ENCODE measurements around the gene SPPL3. TPM values are rescaled to one million over a fixed set of nuclear protein-coding genes. Genes with fewer than 3 reads are reported as not detected.

The SPPL3 gene
- total RNA-seq, 1 experiment from 2014 or later, result 51.1 TPM

DNA sequence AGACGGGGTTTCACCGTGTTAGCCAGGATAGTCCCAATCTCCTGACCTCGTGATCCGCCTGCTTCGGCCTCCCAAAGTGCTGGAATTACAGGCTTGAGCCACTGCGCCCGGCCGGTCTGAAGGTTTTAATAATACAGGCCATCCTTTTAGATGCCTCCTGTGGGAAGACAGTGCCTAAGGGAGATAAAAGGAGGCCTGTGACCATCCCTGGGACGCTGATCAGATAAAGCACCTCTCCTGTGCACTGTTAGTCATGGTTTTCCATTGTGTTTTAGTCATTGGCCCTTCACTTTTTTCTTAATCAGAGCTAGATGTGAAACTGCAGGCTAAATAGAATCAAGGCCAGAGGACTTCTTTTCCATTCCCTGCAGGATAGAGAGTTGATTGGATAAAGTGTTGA lies 186.1 kb downstream of the SPPL3 start:
- in situ Hi-C loops (cut with HindIII; ENCODE audit: low pct_unique_long_range_greater_than_20kb, low sequenced_read_pairs), result no loop called here
- H3K4me1 ChIP-seq (ENCODE audit: control insufficient read depth, insufficient read depth, low read length), result no peaks in the 10 kb centered on the region
- no peaks in the 10 kb centered on the region for H3K9me3 ChIP-seq (ENCODE audit: control insufficient read depth, insufficient read depth, low read depth, low read length)
- intact Hi-C loops (cut with micrococcal nuclease; ENCODE audit: unreplicated experiment), result no loop called here
- H3K36me3 ChIP-seq (ENCODE audit: control insufficient read depth, insufficient read depth, low read length), result peaks cover 23% of the 10 kb centered on the region
- ATAC-seq (no peak), DNase-seq (ENCODE audit: low read depth, low spot score) (no peak)
- no peak for TF ChIP-seq POLR2AphosphoS5 (IDR thresholded peaks at IDR 0.05; ENCODE audit: low read depth, low read length)
- TF ChIP-seq, protein P1, sequence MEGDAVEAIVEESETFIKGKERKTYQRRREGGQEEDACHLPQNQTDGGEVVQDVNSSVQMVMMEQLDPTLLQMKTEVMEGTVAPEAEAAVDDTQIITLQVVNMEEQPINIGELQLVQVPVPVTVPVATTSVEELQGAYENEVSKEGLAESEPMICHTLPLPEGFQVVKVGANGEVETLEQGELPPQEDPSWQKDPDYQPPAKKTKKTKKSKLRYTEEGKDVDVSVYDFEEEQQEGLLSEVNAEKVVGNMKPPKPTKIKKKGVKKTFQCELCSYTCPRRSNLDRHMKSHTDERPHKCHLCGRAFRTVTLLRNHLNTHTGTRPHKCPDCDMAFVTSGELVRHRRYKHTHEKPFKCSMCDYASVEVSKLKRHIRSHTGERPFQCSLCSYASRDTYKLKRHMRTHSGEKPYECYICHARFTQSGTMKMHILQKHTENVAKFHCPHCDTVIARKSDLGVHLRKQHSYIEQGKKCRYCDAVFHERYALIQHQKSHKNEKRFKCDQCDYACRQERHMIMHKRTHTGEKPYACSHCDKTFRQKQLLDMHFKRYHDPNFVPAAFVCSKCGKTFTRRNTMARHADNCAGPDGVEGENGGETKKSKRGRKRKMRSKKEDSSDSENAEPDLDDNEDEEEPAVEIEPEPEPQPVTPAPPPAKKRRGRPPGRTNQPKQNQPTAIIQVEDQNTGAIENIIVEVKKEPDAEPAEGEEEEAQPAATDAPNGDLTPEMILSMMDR (IDR thresholded peaks at IDR 0.05), result no peak
- no peak overlapping the region for H3K4me3 ChIP-seq (ENCODE audit: low read depth in 2 of 2, low read length in 2 of 2)
- H3K27me3 ChIP-seq (ENCODE audit: control insufficient read depth, insufficient read depth, low read length), result no peaks in the 10 kb centered on the region
- CTCF ChIA-PET, result no interaction called here
- no peak overlapping the region for H3K27ac ChIP-seq (ENCODE audit: low read length)
- BruUV-seq (replicated peaks), result no TSS peak
- POLR2A ChIA-PET, result no interaction called here

DNA sequence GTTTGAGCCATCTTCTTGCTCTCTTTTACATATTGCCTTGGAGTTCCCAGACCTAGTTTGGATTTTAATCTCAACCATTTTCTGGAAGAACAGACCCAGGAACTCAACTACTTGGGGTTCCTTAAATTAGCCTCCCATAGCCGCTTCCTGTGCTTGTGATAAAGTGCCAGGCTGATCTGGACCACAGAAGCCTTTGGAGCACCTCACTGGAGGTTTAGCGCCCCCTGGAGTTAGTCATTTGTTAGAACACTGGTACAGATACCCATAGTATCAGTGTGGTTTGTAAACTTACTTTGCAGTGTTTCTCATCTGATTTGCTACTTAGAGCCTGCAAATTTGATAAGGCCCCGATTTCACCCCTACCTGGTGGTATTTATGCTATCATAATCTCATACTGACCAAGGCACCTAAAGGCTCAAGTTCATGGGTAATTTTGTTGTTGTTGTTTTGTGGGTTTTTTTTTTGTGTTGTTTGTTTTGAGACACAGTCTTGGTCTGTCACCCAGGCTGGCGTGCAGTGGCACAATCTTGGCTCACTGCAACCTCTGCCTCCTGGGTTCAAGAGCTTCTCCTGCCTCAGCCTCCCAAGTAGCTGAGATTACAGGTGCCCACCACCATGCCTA lies 190.2 kb downstream of the SPPL3 start:
- H3K27me3 ChIP-seq (ENCODE audit: control insufficient read depth, insufficient read depth, low read length), result no peaks in the 10 kb centered on the region
- POLR2A ChIA-PET, result no interaction called here
- in situ Hi-C loops (cut with HindIII; ENCODE audit: low pct_unique_long_range_greater_than_20kb, low sequenced_read_pairs), result no loop called here
- intact Hi-C loops (cut with micrococcal nuclease; ENCODE audit: unreplicated experiment), result loop anchor here (2.0 to 5.0 kb wide), 2 partner anchors 67 to 131 kb away; no protein-coding TSS in a partner anchor
- TF ChIP-seq SIN3A (IDR thresholded peaks at IDR 0.05; ENCODE audit: borderline replicate concordance, insufficient read depth, low read depth, low read length), result no peak
- TF ChIP-seq TCF7L2 (IDR thresholded peaks at IDR 0.05; ENCODE audit: low read depth, low read length), result no peak
- TF ChIP-seq, protein P2, sequence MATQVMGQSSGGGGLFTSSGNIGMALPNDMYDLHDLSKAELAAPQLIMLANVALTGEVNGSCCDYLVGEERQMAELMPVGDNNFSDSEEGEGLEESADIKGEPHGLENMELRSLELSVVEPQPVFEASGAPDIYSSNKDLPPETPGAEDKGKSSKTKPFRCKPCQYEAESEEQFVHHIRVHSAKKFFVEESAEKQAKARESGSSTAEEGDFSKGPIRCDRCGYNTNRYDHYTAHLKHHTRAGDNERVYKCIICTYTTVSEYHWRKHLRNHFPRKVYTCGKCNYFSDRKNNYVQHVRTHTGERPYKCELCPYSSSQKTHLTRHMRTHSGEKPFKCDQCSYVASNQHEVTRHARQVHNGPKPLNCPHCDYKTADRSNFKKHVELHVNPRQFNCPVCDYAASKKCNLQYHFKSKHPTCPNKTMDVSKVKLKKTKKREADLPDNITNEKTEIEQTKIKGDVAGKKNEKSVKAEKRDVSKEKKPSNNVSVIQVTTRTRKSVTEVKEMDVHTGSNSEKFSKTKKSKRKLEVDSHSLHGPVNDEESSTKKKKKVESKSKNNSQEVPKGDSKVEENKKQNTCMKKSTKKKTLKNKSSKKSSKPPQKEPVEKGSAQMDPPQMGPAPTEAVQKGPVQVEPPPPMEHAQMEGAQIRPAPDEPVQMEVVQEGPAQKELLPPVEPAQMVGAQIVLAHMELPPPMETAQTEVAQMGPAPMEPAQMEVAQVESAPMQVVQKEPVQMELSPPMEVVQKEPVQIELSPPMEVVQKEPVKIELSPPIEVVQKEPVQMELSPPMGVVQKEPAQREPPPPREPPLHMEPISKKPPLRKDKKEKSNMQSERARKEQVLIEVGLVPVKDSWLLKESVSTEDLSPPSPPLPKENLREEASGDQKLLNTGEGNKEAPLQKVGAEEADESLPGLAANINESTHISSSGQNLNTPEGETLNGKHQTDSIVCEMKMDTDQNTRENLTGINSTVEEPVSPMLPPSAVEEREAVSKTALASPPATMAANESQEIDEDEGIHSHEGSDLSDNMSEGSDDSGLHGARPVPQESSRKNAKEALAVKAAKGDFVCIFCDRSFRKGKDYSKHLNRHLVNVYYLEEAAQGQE (IDR thresholded peaks at IDR 0.05; ENCODE audit: insufficient read depth in 1 of 2, low read depth in 2 of 2, low read length in 1 of 2), result no peak
- no peak for TF ChIP-seq POLR2AphosphoS5 (IDR thresholded peaks at IDR 0.05; ENCODE audit: low read depth, low read length)
- TF ChIP-seq, protein P1 (IDR thresholded peaks at IDR 0.05), result peak; percentile 94
- ATAC-seq (peak; percentile 70), DNase-seq (ENCODE audit: low read depth, low spot score) (peak; percentile 33)
- peaks cover 15% of the 10 kb centered on the region for H3K4me1 ChIP-seq (ENCODE audit: control insufficient read depth, insufficient read depth, low read length)
- H3K27ac ChIP-seq (ENCODE audit: low read length), result no peak overlapping the region
- CTCF ChIA-PET, result no interaction called here
- H3K4me3 ChIP-seq (ENCODE audit: low read depth in 2 of 2, low read length in 2 of 2), result no peak overlapping the region
- no TSS peak for BruUV-seq (replicated peaks)
- H3K36me3 ChIP-seq (ENCODE audit: control insufficient read depth, insufficient read depth, low read length), result peaks cover 13% of the 10 kb centered on the region
- H3K9me3 ChIP-seq (ENCODE audit: control insufficient read depth, insufficient read depth, low read depth, low read length), result no peaks in the 10 kb centered on the region
